ENCODE results near the gene DLG2.
A peak's percentile ranks its signal among the peaks of the same experiment; 100 is the strongest.

The DLG2 gene

DNA sequence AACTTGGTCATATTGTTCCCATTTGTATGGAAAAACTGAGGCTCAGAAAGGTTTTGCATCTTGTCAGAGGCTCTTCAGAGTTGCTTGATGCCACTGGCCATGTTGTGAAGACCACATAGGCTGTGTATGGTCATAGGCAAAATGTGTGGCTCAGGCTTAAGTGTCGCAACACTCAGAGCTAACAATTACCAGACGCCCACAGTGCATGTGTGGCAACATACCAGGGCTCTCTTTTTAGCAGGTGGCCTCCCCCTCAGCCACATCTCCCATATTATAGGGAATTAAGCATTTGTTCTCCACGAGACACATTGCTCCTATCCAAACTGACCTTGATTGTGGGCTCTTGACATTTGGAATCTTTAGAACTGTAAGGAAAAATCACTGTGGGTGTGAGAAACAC is 802.5 kb downstream of the DLG2 start:
- TF ChIP-seq EZH2phosphoT487 (IDR thresholded peaks at IDR 0.05; ENCODE audit: borderline replicate concordance, low read length): no peak
- TF ChIP-seq, protein P1, sequence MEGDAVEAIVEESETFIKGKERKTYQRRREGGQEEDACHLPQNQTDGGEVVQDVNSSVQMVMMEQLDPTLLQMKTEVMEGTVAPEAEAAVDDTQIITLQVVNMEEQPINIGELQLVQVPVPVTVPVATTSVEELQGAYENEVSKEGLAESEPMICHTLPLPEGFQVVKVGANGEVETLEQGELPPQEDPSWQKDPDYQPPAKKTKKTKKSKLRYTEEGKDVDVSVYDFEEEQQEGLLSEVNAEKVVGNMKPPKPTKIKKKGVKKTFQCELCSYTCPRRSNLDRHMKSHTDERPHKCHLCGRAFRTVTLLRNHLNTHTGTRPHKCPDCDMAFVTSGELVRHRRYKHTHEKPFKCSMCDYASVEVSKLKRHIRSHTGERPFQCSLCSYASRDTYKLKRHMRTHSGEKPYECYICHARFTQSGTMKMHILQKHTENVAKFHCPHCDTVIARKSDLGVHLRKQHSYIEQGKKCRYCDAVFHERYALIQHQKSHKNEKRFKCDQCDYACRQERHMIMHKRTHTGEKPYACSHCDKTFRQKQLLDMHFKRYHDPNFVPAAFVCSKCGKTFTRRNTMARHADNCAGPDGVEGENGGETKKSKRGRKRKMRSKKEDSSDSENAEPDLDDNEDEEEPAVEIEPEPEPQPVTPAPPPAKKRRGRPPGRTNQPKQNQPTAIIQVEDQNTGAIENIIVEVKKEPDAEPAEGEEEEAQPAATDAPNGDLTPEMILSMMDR (IDR thresholded peaks at IDR 0.05; ENCODE audit: low read depth, low read length, poor library complexity, severe bottlenecking): no peak
- Histone ChIP-seq H3K4me3 (ENCODE audit: low read length) (no peak overlapping the region), H3K79me2 (ENCODE audit: control insufficient read depth, low read length) (no peaks in the 10 kb centered on the region), H3K4me2 (ENCODE audit: low read length) (no peak overlapping the region), H3F3A (ENCODE audit: control insufficient read depth, insufficient read depth) (no peaks in the 10 kb centered on the region), H3K4me1 (ENCODE audit: control insufficient read depth, low read length) (peaks cover under 1% of the 10 kb centered on the region), H3K9me2 (replicated peaks; ENCODE audit: control insufficient read depth, low read length) (no peaks in the 10 kb centered on the region), H3K36me3 (ENCODE audit: control insufficient read depth, low read length) (no peaks in the 10 kb centered on the region), H3K27ac (ENCODE audit: low read depth, low read length) (no peak overlapping the region), H3K9me3 (ENCODE audit: control insufficient read depth, insufficient read depth, low read length) (no peaks in the 10 kb centered on the region), H4K20me1 (ENCODE audit: control insufficient read depth, insufficient read depth, low read depth, low read length) (no peaks in the 10 kb centered on the region), H3K27me3 (ENCODE audit: control insufficient read depth, low read length) (no peaks in the 10 kb centered on the region)

DNA sequence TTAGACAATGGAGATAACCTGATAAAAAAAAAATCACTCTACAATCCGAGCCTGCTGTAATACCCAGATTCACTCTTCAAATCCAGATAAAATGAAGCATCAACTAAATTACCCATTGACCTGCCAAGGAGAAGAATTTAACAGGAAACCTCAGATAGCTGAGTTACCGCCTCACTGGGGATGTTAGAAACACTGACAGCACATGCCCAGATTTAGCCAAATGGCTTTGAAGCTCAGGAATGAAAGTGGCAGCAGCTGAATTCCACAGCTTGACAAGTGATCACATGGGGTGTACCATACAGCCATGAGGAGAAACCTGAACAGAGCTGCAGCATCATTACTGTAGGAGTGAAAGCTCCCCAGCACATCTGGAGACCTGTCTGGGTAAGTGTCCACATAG is 807.6 kb downstream of the DLG2 start:
- no peaks in the 10 kb centered on the region for H4K20me1 ChIP-seq (ENCODE audit: control insufficient read depth, insufficient read depth, low read depth, low read length)
- no peaks in the 10 kb centered on the region for H3K9me3 ChIP-seq (ENCODE audit: control insufficient read depth, insufficient read depth, low read length)
- TF ChIP-seq, protein P1 (IDR thresholded peaks at IDR 0.05; ENCODE audit: low read depth, low read length, poor library complexity, severe bottlenecking): no peak
- no peak for TF ChIP-seq EZH2phosphoT487 (IDR thresholded peaks at IDR 0.05; ENCODE audit: borderline replicate concordance, low read length)
- H3K4me3 ChIP-seq (ENCODE audit: low read length): no peak overlapping the region
- H3K4me2 ChIP-seq (ENCODE audit: low read length): peak overlapping the region; percentile 41
- no peaks in the 10 kb centered on the region for H3F3A ChIP-seq (ENCODE audit: control insufficient read depth, insufficient read depth)
- no peaks in the 10 kb centered on the region for H3K36me3 ChIP-seq (ENCODE audit: control insufficient read depth, low read length)
- no peaks in the 10 kb centered on the region for H3K27me3 ChIP-seq (ENCODE audit: control insufficient read depth, low read length)
- peaks cover 12% of the 10 kb centered on the region for H3K4me1 ChIP-seq (ENCODE audit: control insufficient read depth, low read length)
- H3K27ac ChIP-seq (ENCODE audit: low read depth, low read length): no peak overlapping the region
- H3K79me2 ChIP-seq (ENCODE audit: control insufficient read depth, low read length): no peaks in the 10 kb centered on the region
- H3K9me2 ChIP-seq (replicated peaks; ENCODE audit: control insufficient read depth, low read length): no peaks in the 10 kb centered on the region

DNA sequence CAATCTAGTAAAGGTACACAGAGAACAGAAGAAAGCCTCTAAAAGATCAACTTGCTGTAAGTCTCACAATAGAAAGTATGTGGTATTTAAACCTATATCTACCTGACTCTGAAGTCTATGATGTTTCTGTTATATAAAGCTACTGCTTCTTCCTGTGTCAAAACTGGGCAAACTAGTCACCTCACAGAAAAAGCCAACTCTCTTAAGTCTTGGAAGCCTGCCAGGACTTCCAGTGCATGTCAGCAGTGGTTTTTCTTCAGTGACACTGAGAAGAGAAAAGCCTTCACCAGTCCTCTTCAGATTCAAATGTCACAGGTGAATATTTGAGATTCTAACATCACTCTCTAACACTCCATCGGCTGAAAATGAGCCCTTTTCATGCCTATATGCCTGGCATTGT is 808.0 kb downstream of the DLG2 start:
- Histone ChIP-seq H3K79me2 (ENCODE audit: control insufficient read depth, low read length) (no peaks in the 10 kb centered on the region), H3K4me1 (ENCODE audit: control insufficient read depth, low read length) (peaks cover 12% of the 10 kb centered on the region), H3K9me2 (replicated peaks; ENCODE audit: control insufficient read depth, low read length) (no peaks in the 10 kb centered on the region), H3K4me3 (ENCODE audit: low read length) (no peak overlapping the region), H3F3A (ENCODE audit: control insufficient read depth, insufficient read depth) (no peaks in the 10 kb centered on the region), H4K20me1 (ENCODE audit: control insufficient read depth, insufficient read depth, low read depth, low read length) (no peaks in the 10 kb centered on the region), H3K27ac (ENCODE audit: low read depth, low read length) (no peak overlapping the region), H3K4me2 (ENCODE audit: low read length) (peak overlapping the region; percentile 41), H3K9me3 (ENCODE audit: control insufficient read depth, insufficient read depth, low read length) (no peaks in the 10 kb centered on the region), H3K36me3 (ENCODE audit: control insufficient read depth, low read length) (no peaks in the 10 kb centered on the region), H3K27me3 (ENCODE audit: control insufficient read depth, low read length) (no peaks in the 10 kb centered on the region)
- TF ChIP-seq EZH2phosphoT487 (IDR thresholded peaks at IDR 0.05; ENCODE audit: borderline replicate concordance, low read length): no peak
- TF ChIP-seq, protein P1 (IDR thresholded peaks at IDR 0.05; ENCODE audit: low read depth, low read length, poor library complexity, severe bottlenecking): no peak

DNA sequence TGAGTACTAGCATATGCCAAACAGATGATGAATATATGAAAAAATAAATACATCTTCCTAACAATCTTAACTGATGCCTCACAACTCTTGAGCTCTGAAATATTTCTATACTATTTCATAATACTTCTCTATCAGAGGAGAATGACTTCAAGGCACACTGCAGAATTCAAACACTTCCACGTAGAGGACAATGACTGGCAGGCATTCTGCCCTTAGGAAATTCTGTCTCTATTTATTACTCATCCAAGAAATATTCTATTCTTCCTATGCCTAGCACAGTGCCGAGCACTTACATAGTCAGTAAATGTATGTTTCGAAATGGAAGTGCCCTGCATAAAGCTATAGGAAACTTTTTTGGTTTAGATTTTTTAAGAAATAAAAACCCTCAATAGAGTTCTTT is 809.1 kb downstream of the DLG2 start:
- H3K36me3 ChIP-seq (ENCODE audit: control insufficient read depth, low read length): no peaks in the 10 kb centered on the region
- H3K4me2 ChIP-seq (ENCODE audit: low read length): no peak overlapping the region
- TF ChIP-seq, protein P1 (IDR thresholded peaks at IDR 0.05; ENCODE audit: low read depth, low read length, poor library complexity, severe bottlenecking): no peak
- H3K4me3 ChIP-seq (ENCODE audit: low read length): no peak overlapping the region
- H3K27ac ChIP-seq (ENCODE audit: low read depth, low read length): no peak overlapping the region
- H3K79me2 ChIP-seq (ENCODE audit: control insufficient read depth, low read length): no peaks in the 10 kb centered on the region
- H3F3A ChIP-seq (ENCODE audit: control insufficient read depth, insufficient read depth): no peaks in the 10 kb centered on the region
- H3K9me2 ChIP-seq (replicated peaks; ENCODE audit: control insufficient read depth, low read length): no peaks in the 10 kb centered on the region
- H3K27me3 ChIP-seq (ENCODE audit: control insufficient read depth, low read length): no peaks in the 10 kb centered on the region
- no peaks in the 10 kb centered on the region for H4K20me1 ChIP-seq (ENCODE audit: control insufficient read depth, insufficient read depth, low read depth, low read length)
- peaks cover 12% of the 10 kb centered on the region for H3K4me1 ChIP-seq (ENCODE audit: control insufficient read depth, low read length)
- no peaks in the 10 kb centered on the region for H3K9me3 ChIP-seq (ENCODE audit: control insufficient read depth, insufficient read depth, low read length)

Measured in DOHH2 (cell line).